Spleen (tissue), 11 donors: ENCODE results near the gene ESR1. TPM values are rescaled to one million over a fixed set of nuclear protein-coding genes. Genes with fewer than 3 reads are reported as not detected.

Source experiments
- DNase-seq: peaks from one replicate; pipeline ENCODE4 v3.0.0-alpha.2; 2020
- H3K27ac ChIP-seq, 8 donors: fragments of 200-600 bp; sonication (generic) in 7 of 8; 1 replicate in 4 of 8; 2 replicates in 4 of 8; pipeline versions ENCODE4 v1.5.0 to v1.8.0; 2016 to 2021; ENCODE audit warnings: inconsistent platforms in 4 of 8, mild to moderate bottlenecking in 4 of 8, moderate library complexity in 1 of 8
- H3K27me3 ChIP-seq, 7 donors: fragments of 200-600 bp; sonication (generic) in 6 of 7; replicated peaks in 1 of 7; 1 replicate in 4 of 7; 2 replicates in 3 of 7; pipeline versions ENCODE4 v1.5.0 to v1.8.0; 2016 to 2021; ENCODE audit warnings: inconsistent platforms in 3 of 7, mild to moderate bottlenecking in 1 of 7
- H3K36me3 ChIP-seq, 6 donors: fragments of 200-600 bp; sonication (generic) in 5 of 6; 1 replicate in 4 of 6; 2 replicates in 2 of 6; pipeline versions ENCODE4 v1.5.0 to v1.8.0; 2016 to 2021; ENCODE audit warnings: inconsistent platforms in 2 of 6
- H3K4me1 ChIP-seq, 6 donors: fragments of 200-600 bp; sonication (generic) in 5 of 6; 1 replicate in 3 of 6; 2 replicates in 3 of 6; pipeline versions ENCODE4 v1.5.0 to v1.8.0; 2016 to 2021; ENCODE audit warnings: inconsistent platforms in 3 of 6
- H3K4me3 ChIP-seq, 8 donors: fragments of 200-600 bp; sonication (generic) in 7 of 8; 1 replicate in 4 of 8; 2 replicates in 4 of 8; pipeline versions ENCODE4 v1.5.0 to v1.8.0; 2016 to 2021; ENCODE audit warnings: inconsistent platforms in 4 of 8, mild to moderate bottlenecking in 4 of 8, moderate library complexity in 2 of 8
- H3K9me3 ChIP-seq, 8 donors: fragments of 200-600 bp; sonication (generic) in 7 of 8; 1 replicate in 4 of 8; 2 replicates in 4 of 8; pipeline versions ENCODE4 v1.5.0 to v1.8.0; 2016 to 2021; ENCODE audit warnings: inconsistent platforms in 4 of 8
- POLR2A ChIP-seq, 3 donors: fragments of 450-650 bp; IDR thresholded peaks; one replicate each; pipeline ENCODE4 v1.5.1; 2017; ENCODE audit warnings: antibody characterized with exemption in 3 of 3, mild to moderate bottlenecking in 1 of 3
- POLR2AphosphoS5 ChIP-seq, 3 donors: sonication (generic); formaldehyde crosslinking; IDR thresholded peaks; one replicate each; pipeline ENCODE4 v1.5.1; 2017; ENCODE audit warnings: antibody characterized with exemption in 3 of 3
- WGBS, 5 donors: extraction: QIAGEN DNeasy Blood & Tissue Kit in 3 of 5; methylation state at CpG; one replicate each; pipeline versions ENCODE4 v1.1.5 to v1.1.7; 2013 to 2018; 5-methylcytosine and 5-hydroxymethylcytosine counted together
- intact Hi-C: fragments of 100-400 bp; cut with DNase I; formaldehyde crosslinking; loops from one replicate; pipeline ENCODE4 v1.15.0; 2023; ENCODE audit warnings: low total_unique reads
- polyA plus RNA-seq, 3 donors: library from polyadenylated mRNA; stranded (reverse); fragments of 200-250 nt; gene quantifications; one replicate each; pipeline ENCODE4 v1.2.1, GENCODE V29; 2013
- total RNA-seq, 7 donors: library from RNA; depleted of rRNA in 3 of 7; stranded (reverse); fragments of >200 nt in 3 of 7; fragmentation: NEBNext Ultra II Directional in 4 of 7; extraction: Animal tissue kit (Norgen Biotek cat#: 25700) in 4 of 7; gene quantifications; one replicate each; pipeline versions ENCODE4 v1.1.0 to v1.2.1, GENCODE V29; 2016 to 2021
- TF ChIP-seq, protein P1 (sequence below), 11 experiments: fragments of 200-600 bp in 7 of 11; fragments of 450-650 bp in 4 of 11; sonication (generic) in 4 of 11; IDR thresholded peaks in 8 of 11; conservative IDR thresholded peaks in 3 of 11; 1 replicate in 7 of 11; 2 replicates in 4 of 11; pipeline versions ENCODE4 v1.4.0 to v1.8.0; 2016 to 2021; ENCODE audit warnings: antibody characterized with exemption in 11 of 11, inconsistent platforms in 4 of 11, mild to moderate bottlenecking in 1 of 11
- donor health status: healthy with polysubstance abuse.
- donor health status: DM: no; HTN: no; CAD: no; lungs with moderate emphysema.
- donor health status: DM: no; HTN: no; CAD: no.
- donor health status: Bipolar disorder and iron deficiency.
- donor health status: healthy.
- donor health status: DM: no; HTN: no; CAD: no.
- donor health status: DM: yes; HTN: yes; CAD: no.

Gene ESR1
- total and polyA plus RNA-seq, 10 donors = 0.35 to 7.3 (median 3.2) TPM

DNA sequence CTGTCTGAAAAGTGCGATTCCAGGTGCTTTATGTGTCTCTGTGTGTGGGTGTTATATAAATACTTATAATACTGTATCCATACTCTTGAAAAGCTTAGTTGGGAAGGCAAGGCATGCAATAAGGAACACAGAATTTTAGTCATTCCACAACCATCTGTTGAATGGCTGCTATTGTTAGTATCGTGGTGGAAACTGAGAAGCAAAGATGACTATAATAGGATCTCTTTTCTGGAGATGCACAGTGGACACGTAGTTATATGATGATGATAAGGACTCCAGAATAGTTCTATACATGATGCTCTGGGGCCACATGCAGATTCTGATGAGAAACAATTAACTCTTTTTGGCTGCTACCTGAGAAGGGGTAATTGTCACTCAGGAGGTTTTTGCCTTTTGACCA lies 25.2 kb downstream of the ESR1 start:
- intact Hi-C loops = no loop called here
- TF ChIP-seq POLR2AphosphoS5 (IDR thresholded peaks at IDR 0.05) = no peak
- DNase-seq = no peak
- no peaks in the 10 kb centered on the region for H3K9me3 ChIP-seq
- H3K4me3 ChIP-seq = no peak overlapping the region
- H3K36me3 ChIP-seq = no peaks in the 10 kb centered on the region
- WGBS, 5 donors = 69 to 89% (median 75%) methylated on average over 3 of the region's 3 CpGs
- H3K27ac ChIP-seq = no peak overlapping the region
- H3K4me1 ChIP-seq = no peaks in the 10 kb centered on the region
- H3K27me3 ChIP-seq = no peaks in the 10 kb centered on the region

DNA sequence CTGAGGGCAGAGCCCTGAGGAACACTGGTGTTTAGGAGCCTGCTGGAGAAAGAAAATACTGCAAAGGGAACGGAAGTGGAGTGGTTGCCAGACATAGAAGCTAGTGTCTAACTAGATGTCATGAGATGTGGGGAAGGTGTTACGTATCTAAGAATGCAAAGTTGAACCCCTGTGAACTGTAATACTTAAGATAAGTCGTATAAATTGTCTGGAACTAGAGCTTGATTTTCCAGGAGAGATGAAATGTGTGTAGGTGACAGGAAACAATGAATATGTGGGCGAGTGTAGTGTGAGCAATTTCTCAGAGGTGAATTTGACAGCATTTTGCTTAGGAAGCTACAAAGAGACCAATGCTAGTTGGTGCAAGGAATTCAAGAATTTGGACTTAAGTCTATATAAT lies 27.9 kb downstream of the ESR1 start:
- Histone ChIP-seq H3K27ac (no peak overlapping the region), H3K27me3 (no peaks in the 10 kb centered on the region), H3K9me3 (no peaks in the 10 kb centered on the region), H3K4me1 (no peaks in the 10 kb centered on the region), H3K36me3 (no peaks in the 10 kb centered on the region), H3K4me3 (no peak overlapping the region)
- intact Hi-C loops = no loop called here
- WGBS, 5 donors = 66 to 81% (median 72%) methylated on average over 4 of the region's 4 CpGs
- TF ChIP-seq, protein P1, sequence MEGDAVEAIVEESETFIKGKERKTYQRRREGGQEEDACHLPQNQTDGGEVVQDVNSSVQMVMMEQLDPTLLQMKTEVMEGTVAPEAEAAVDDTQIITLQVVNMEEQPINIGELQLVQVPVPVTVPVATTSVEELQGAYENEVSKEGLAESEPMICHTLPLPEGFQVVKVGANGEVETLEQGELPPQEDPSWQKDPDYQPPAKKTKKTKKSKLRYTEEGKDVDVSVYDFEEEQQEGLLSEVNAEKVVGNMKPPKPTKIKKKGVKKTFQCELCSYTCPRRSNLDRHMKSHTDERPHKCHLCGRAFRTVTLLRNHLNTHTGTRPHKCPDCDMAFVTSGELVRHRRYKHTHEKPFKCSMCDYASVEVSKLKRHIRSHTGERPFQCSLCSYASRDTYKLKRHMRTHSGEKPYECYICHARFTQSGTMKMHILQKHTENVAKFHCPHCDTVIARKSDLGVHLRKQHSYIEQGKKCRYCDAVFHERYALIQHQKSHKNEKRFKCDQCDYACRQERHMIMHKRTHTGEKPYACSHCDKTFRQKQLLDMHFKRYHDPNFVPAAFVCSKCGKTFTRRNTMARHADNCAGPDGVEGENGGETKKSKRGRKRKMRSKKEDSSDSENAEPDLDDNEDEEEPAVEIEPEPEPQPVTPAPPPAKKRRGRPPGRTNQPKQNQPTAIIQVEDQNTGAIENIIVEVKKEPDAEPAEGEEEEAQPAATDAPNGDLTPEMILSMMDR (IDR thresholded peaks at IDR 0.05 in 8 of 11, conservative IDR thresholded peaks at IDR 0.05 in 3 of 11) = no peak
- DNase-seq = no peak

DNA sequence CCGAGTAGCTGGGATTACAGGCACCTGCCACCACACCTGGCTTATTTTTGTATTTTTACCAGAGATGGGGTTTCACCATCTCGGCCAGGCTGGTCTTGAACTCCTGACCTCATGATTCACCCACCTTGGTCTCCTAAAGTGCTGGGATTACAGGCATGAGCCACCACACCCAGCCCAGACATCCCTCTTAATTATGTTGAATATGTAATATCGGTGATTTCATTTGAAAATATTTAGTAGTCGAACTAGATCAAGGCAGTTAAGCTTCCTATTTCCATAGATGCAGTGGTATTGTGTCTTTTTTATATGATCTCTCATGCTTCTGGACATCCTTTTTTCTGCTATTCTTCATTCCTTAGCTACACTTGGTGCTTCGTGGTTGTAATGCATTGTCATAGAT lies 29.7 kb downstream of the ESR1 start:
- H3K27ac ChIP-seq = no peak overlapping the region
- no peak overlapping the region for H3K4me3 ChIP-seq
- intact Hi-C loops = no loop called here
- no peak for TF ChIP-seq POLR2AphosphoS5 (IDR thresholded peaks at IDR 0.05)
- TF ChIP-seq, protein P1 (IDR thresholded peaks at IDR 0.05 in 8 of 11, conservative IDR thresholded peaks at IDR 0.05 in 3 of 11) = no peak
- TF ChIP-seq POLR2A (IDR thresholded peaks at IDR 0.05) = no peak
- no peaks in the 10 kb centered on the region for H3K4me1 ChIP-seq
- H3K9me3 ChIP-seq = no peaks in the 10 kb centered on the region
- H3K27me3 ChIP-seq = no peaks in the 10 kb centered on the region
- no peak for DNase-seq
- WGBS, 5 donors = 78 to 90% (median 87%) methylated on average over 5 of the region's 5 CpGs
- H3K36me3 ChIP-seq = no peaks in the 10 kb centered on the region

DNA sequence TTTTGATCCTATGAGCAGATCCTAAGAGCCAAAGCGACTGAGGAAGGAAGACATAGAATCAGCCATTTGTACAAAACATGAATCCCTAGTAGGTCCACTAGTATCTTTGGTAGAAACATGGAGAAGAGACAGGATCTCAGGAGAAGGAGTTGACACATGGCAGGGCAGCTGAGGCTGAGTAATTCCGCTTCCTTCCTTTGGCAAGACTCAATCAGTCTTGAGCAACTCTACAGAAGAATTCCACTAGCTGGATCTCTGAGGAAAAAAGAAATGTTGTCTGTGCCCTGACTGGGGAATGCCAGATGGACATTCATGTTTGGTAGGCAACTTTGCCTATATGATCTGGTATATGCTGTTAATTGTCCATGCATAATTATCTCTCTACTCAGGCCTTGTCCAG lies 35.3 kb downstream of the ESR1 start:
- TF ChIP-seq, protein P1 (IDR thresholded peaks at IDR 0.05 in 8 of 11, conservative IDR thresholded peaks at IDR 0.05 in 3 of 11) = no peak
- no peak for TF ChIP-seq POLR2A (IDR thresholded peaks at IDR 0.05)
- TF ChIP-seq POLR2AphosphoS5 (IDR thresholded peaks at IDR 0.05) = no peak
- Histone ChIP-seq H3K4me1 (no peaks in the 10 kb centered on the region), H3K27me3 (no peaks in the 10 kb centered on the region), H3K4me3 (no peak overlapping the region), H3K9me3 (no peaks in the 10 kb centered on the region), H3K36me3 (no peaks in the 10 kb centered on the region), H3K27ac (no peak overlapping the region)
- WGBS, 5 donors = 88 to 98% (median 92%) methylated on average over 2 of the region's 2 CpGs
- intact Hi-C loops = no loop called here
- no peak for DNase-seq

DNA sequence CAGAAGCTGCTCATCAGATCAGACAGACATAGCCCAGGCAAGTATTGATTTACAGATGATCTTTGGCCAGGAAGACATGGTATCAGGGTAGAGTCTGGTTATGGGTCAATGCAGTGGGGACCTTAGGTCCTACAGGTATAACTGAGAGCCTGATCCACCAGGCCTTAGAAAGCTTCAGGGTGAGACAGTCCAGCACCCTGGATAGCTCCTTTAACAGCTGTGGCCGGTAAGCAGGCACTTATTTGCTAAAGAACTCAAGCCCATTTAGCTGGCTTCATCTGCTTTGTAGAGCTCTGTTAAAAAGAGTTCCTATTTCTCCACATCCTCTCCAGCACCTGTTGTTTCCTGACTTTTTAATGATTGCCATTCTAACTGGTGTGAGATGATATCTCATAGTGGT lies 39.6 kb downstream of the ESR1 start:
- DNase-seq = no peak
- intact Hi-C loops = no loop called here

More for the DNA sequence above, 39.6 kb downstream of the ESR1 start:
- no peaks in the 10 kb centered on the region for H3K4me1 ChIP-seq
- H3K4me3 ChIP-seq = no peak overlapping the region
- no peak overlapping the region for H3K27ac ChIP-seq
- WGBS, 5 donors = 14 to 63% (median 50%) methylated on average over 1 of the region's 1 CpG
- no peaks in the 10 kb centered on the region for H3K9me3 ChIP-seq
- no peaks in the 10 kb centered on the region for H3K36me3 ChIP-seq
- TF ChIP-seq, protein P1 (IDR thresholded peaks at IDR 0.05 in 8 of 11, conservative IDR thresholded peaks at IDR 0.05 in 3 of 11) = no peak
- no peak for TF ChIP-seq POLR2A (IDR thresholded peaks at IDR 0.05)
- no peak for TF ChIP-seq POLR2AphosphoS5 (IDR thresholded peaks at IDR 0.05)
- H3K27me3 ChIP-seq = no peaks in the 10 kb centered on the region
